Transverse colon (tissue), 4 donors: ENCODE data around the gene ENGASE. TPM values are rescaled to one million over a fixed set of nuclear protein-coding genes. Genes with fewer than 3 reads are reported as not detected.

Source experiments
- DNase-seq: peaks from one replicate; pipeline ENCODE4 v3.0.0-alpha.2; 2019
- H3K27ac ChIP-seq, 4 donors: fragments of 200-600 bp; sonication (generic); 2 replicates each; pipeline ENCODE4 v1.5.1; 2016 to 2018; ENCODE audit warnings: inconsistent platforms in 4 of 4
- H3K27me3 ChIP-seq: fragments of 200-600 bp; sonication (generic); 2 replicates; pipeline ENCODE4 v1.5.1; 2017; ENCODE audit warnings: inconsistent platforms
- H3K36me3 ChIP-seq, 4 donors: fragments of 200-600 bp; sonication (generic); 2 replicates each; pipeline ENCODE4 v1.5.1; 2017 to 2019; ENCODE audit warnings: inconsistent platforms in 4 of 4
- H3K4me1 ChIP-seq, 4 donors: fragments of 200-600 bp; sonication (generic); 2 replicates each; pipeline ENCODE4 v1.5.1; 2017 to 2020; ENCODE audit warnings: inconsistent platforms in 4 of 4
- H3K4me3 ChIP-seq, 4 donors: fragments of 200-600 bp; sonication (generic); 1 replicate in 1 of 4; 2 replicates in 3 of 4; pipeline versions ENCODE4 v1.5.1 to v1.6.1; 2017 to 2019; ENCODE audit warnings: inconsistent platforms in 4 of 4
- H3K9me3 ChIP-seq, 2 donors: fragments of 200-600 bp; sonication (generic); 2 replicates each; pipeline ENCODE4 v1.5.1; 2017 to 2019; ENCODE audit warnings: inconsistent platforms in 2 of 2
- EP300 ChIP-seq: sonication (generic); formaldehyde crosslinking; IDR thresholded peaks from one replicate; pipeline ENCODE4 v1.6.1; 2017; ENCODE audit warnings: antibody characterized with exemption, low read depth
- POLR2A ChIP-seq: fragments of 450-650 bp; IDR thresholded peaks from one replicate; pipeline ENCODE4 v1.6.1; 2016; ENCODE audit warnings: antibody characterized with exemption, mild to moderate bottlenecking, moderate library complexity
- POLR2AphosphoS5 ChIP-seq, 3 donors: sonication (generic); formaldehyde crosslinking; IDR thresholded peaks; one replicate each; pipeline ENCODE4 v1.6.1; 2016; ENCODE audit warnings: antibody characterized with exemption in 3 of 3
- WGBS, 2 donors: methylation state at CpG; one replicate each; pipeline ENCODE4 v1.1.5; 2018; ENCODE audit warnings: low coverage in 1 of 2; 5-methylcytosine and 5-hydroxymethylcytosine counted together
- in situ Hi-C, 4 donors: fragments of 200-750 bp; cut with MboI; loops; one replicate each; pipeline versions ENCODE4 v1.15.0 to v1.15.1; 2017; ENCODE audit warnings: low sequenced_read_pairs in 3 of 4, low pct_ligation_motif_present in 1 of 4, low pct_unique_long_range_greater_than_20kb in 1 of 4
- intact Hi-C: fragments of 100-400 bp; cut with DNase I; formaldehyde crosslinking; loops from one replicate; pipeline ENCODE4 v1.15.1; 2023; ENCODE audit warnings: low total_unique reads
- total RNA-seq, 4 donors: library from RNA; depleted of rRNA; stranded (reverse); fragments of >200 nt; gene quantifications; one replicate each; pipeline ENCODE4 v1.1.0, GENCODE V29; 2016
- TF ChIP-seq, protein P1 (sequence below), 5 experiments: fragments of 200-600 bp in 3 of 5; fragments of 450-650 bp in 2 of 5; sonication (generic) in 3 of 5; IDR thresholded peaks; 1 replicate in 2 of 5; 2 replicates in 3 of 5; pipeline ENCODE4 v1.5.1; 2016 to 2017; ENCODE audit warnings: antibody characterized with exemption in 5 of 5, inconsistent platforms in 3 of 5, mild to moderate bottlenecking in 2 of 5, moderate library complexity in 1 of 5

The ENGASE gene
- total RNA-seq, 4 donors from 2014 or later, result 74.7 to 335 (median 121) TPM

DNA sequence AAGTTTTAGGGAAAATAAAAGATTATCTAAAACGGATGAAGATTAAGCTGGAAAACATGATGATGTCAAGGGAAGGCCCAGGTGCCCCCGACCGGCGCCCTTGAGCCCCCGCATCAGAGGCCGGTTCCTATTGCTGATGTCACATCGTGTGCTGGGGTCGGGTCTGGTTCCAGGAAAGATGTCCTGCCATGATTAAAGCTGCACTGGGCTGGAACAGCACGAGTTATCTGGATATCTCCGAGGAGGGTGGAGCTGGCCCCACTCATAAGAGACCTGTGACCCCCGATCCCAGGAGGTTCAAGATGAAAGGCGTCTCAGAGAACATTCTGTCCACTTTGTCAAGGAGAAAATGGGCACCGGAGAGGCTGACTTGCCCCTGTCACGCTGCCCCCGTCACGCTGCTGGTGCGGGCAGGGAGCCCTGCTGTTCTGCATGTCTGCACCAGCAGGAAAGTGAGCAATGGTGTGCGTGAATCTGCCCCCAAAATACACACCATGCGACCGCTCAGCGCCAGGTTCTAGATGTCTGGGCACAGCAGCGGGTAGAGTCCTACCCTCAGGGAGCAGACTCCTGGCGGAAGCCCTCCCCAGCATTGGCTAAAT is 53.0 kb downstream of the ENGASE start:
- no peaks in the 10 kb centered on the region for H3K9me3 ChIP-seq
- no peak for DNase-seq
- no peaks in the 10 kb centered on the region for H3K36me3 ChIP-seq
- peaks cover 53% of the 10 kb centered on the region for H3K27me3 ChIP-seq
- no peak overlapping the region for H3K27ac ChIP-seq
- WGBS, 2 donors, result 46 to 69% methylated on average over 12 to 23 of the region's 23 CpGs
- intact Hi-C loops (no loop called here), in situ Hi-C loops (no loop called here)
- TF ChIP-seq POLR2AphosphoS5 (IDR thresholded peaks at IDR 0.05), result no peak
- TF ChIP-seq, protein P1, sequence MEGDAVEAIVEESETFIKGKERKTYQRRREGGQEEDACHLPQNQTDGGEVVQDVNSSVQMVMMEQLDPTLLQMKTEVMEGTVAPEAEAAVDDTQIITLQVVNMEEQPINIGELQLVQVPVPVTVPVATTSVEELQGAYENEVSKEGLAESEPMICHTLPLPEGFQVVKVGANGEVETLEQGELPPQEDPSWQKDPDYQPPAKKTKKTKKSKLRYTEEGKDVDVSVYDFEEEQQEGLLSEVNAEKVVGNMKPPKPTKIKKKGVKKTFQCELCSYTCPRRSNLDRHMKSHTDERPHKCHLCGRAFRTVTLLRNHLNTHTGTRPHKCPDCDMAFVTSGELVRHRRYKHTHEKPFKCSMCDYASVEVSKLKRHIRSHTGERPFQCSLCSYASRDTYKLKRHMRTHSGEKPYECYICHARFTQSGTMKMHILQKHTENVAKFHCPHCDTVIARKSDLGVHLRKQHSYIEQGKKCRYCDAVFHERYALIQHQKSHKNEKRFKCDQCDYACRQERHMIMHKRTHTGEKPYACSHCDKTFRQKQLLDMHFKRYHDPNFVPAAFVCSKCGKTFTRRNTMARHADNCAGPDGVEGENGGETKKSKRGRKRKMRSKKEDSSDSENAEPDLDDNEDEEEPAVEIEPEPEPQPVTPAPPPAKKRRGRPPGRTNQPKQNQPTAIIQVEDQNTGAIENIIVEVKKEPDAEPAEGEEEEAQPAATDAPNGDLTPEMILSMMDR (IDR thresholded peaks at IDR 0.05), result no peak
- no peak for TF ChIP-seq EP300
- no peak overlapping the region for H3K4me3 ChIP-seq
- no peaks in the 10 kb centered on the region for H3K4me1 ChIP-seq

DNA sequence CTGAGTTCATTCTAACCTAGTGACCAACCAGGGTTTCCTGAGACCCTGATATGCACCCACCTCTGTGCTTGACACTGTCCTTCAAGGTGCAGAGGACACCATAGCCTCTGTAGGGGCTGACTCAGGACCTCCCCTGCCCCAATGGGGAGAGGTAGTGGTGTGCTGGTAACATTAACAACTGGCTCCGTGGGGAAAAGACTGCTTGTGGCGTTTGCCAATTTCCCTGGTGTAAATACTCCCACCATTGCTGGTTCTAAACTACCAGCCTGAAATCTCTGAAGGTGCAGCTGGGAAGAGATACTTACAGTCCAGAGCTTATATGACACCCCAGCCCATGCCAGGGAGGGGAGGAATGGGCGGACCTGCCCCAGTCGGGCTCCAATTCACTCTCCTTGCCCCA is 54.9 kb downstream of the ENGASE start:
- Histone ChIP-seq H3K36me3 (no peaks in the 10 kb centered on the region), H3K4me1 (no peaks in the 10 kb centered on the region), H3K9me3 (no peaks in the 10 kb centered on the region), H3K27ac (no peak overlapping the region), H3K27me3 (peaks cover 59% of the 10 kb centered on the region), H3K4me3 (no peak overlapping the region)
- TF ChIP-seq POLR2A, result no peak
- no peak for TF ChIP-seq POLR2AphosphoS5 (IDR thresholded peaks at IDR 0.05)
- TF ChIP-seq, protein P1 (IDR thresholded peaks at IDR 0.05), result no peak
- TF ChIP-seq EP300, result no peak
- in situ Hi-C loops, result no loop called here
- 66% methylated on average over 4 of the region's 4 CpGs; no CpG with 5 or more reads in 1 of the 2 donors for WGBS, 2 donors
- intact Hi-C loops, result no loop called here
- DNase-seq, result no peak

DNA sequence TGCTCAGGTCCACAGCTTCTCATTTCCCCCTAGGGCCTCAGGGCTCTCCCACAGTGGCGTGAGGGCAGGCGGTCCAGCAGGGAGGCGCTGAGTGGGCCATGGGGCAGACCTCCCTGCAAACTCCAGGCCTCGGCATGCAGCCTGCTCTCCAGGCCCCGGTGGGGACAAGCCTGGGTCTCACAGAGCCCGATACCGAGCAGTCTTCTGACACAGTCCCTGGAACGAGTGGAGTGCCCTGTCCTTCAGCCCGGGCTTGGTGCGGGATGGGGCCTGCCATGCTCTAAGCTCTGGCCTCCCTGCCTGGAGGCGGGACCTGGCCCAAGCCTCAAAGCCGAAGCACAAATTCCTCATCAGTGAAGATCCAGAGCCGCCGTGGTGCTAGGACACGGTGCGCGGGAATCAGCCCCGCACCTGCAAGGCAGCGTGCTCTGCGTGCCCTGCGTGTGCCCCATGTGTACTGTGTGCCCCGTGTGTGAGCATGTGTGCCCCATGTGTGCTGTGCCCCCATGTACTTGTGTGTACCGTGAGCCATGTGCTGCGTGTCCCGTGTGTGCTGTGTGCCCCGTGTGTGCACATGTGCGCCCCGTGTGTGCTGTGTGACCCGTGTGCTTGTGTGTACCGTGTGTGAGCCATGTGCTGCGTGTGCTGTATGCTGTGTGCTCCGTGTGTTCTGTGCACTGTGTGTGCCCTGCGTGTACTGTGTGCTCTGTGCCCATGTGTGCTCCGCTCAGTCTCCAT is 56.1 kb downstream of the ENGASE start:
- in situ Hi-C loops, result no loop called here
- no peaks in the 10 kb centered on the region for H3K9me3 ChIP-seq
- H3K4me1 ChIP-seq, result no peaks in the 10 kb centered on the region
- peaks cover 52% of the 10 kb centered on the region for H3K27me3 ChIP-seq
- no peaks in the 10 kb centered on the region for H3K36me3 ChIP-seq
- intact Hi-C loops, result no loop called here
- TF ChIP-seq POLR2AphosphoS5 (IDR thresholded peaks at IDR 0.05) (no peak), EP300 (no peak), POLR2A (no peak)
- TF ChIP-seq, protein P1 (IDR thresholded peaks at IDR 0.05), result no peak
- H3K4me3 ChIP-seq, result no peak overlapping the region
- H3K27ac ChIP-seq, result no peak overlapping the region
- DNase-seq, result no peak
- WGBS, 2 donors, result 94% methylated on average over 33 of the region's 34 CpGs; no CpG with 5 or more reads in 1 of the 2 donors

- WGBS, 2 donors, result 90 to 93% methylated on average over 8 to 21 of the region's 21 CpGs
- Histone ChIP-seq H3K4me3 (no peak overlapping the region), H3K36me3 (no peaks in the 10 kb centered on the region), H3K27ac (no peak overlapping the region), H3K4me1 (no peaks in the 10 kb centered on the region), H3K27me3 (peaks cover 47% of the 10 kb centered on the region), H3K9me3 (no peaks in the 10 kb centered on the region)
- in situ Hi-C loops, result no loop called here
- no peak for DNase-seq
- TF ChIP-seq, protein P1 (IDR thresholded peaks at IDR 0.05), result no peak
- TF ChIP-seq POLR2A (no peak), POLR2AphosphoS5 (IDR thresholded peaks at IDR 0.05) (no peak), EP300 (no peak)
- intact Hi-C loops, result no loop called here
Observed at GRCh38 chr17:79131274-79131635, 56.6 kb downstream of the ENGASE start.
